SK-N-SH (cell line): Measurements from ENCODE around the gene ANKH. TPM values are rescaled to one million over a fixed set of nuclear protein-coding genes. Genes with fewer than 3 reads are reported as not detected.
A peak's percentile ranks its signal among the peaks of the same experiment; 100 is the strongest.

Experiments used
- CTCF ChIA-PET: fragments of 300-600, 350-600 bp; formaldehyde crosslinking; extraction: SDS; loops from one replicate; lab custom pipeline; 2021; lab: Yijun Ruan, JAX
- POLR2A ChIA-PET: fragments of 350-600 bp; sonication (Branson Sonifier 250); formaldehyde crosslinking; extraction: SDS; loops from one replicate; lab custom pipeline; 2020; ENCODE audit warnings: antibody characterized with exemption, inconsistent platforms; lab: Yijun Ruan, JAX
- DNase-seq: peaks from one replicate; pipeline ENCODE4 v3.0.0; 2012
- H2AFZ ChIP-seq: fragments of 200-600 bp; sonication (generic); 2 replicates; pipeline ENCODE4 v1.8.1; 2016; ENCODE audit warnings: antibody characterized with exemption, mild to moderate bottlenecking, low read depth
- H3F3A ChIP-seq: fragments of 200-600 bp; sonication (generic); replicated peaks from 2 replicates; pipeline ENCODE3; 2016; ENCODE audit warnings: antibody characterized with exemption, mild to moderate bottlenecking; ENCODE audit not compliant: insufficient read depth
- H3K27ac ChIP-seq, 2 experiments: fragments of 200-500 bp in 1 of 2; fragments of 200-600 bp in 1 of 2; sonication (Bioruptor generic) in 1 of 2; sonication (generic), shearing (Covaris generic) in 1 of 2; 2 replicates each; pipeline versions ENCODE4 v1.5.1 to v1.6.1; 2014 to 2016; ENCODE audit warnings: low read depth in 2 of 2, inconsistent platforms in 1 of 2, low read length in 1 of 2, mild to moderate bottlenecking in 1 of 2, mixed read lengths in 1 of 2
- H3K27me3 ChIP-seq: fragments of 200-600 bp; sonication (generic), shearing (Covaris generic); 2 replicates; pipeline ENCODE4 v1.6.1; 2016; ENCODE audit warnings: mixed run types; ENCODE audit not compliant: insufficient read depth
- H3K36me3 ChIP-seq, 2 experiments: fragments of 200-500 bp in 1 of 2; fragments of 200-600 bp in 1 of 2; sonication (Bioruptor generic) in 1 of 2; sonication (generic) in 1 of 2; replicated peaks in 1 of 2; 2 replicates each; pipeline versions ENCODE3 to v1.5.1; 2014 to 2016; ENCODE audit warnings: low read length in 1 of 2, mild to moderate bottlenecking in 1 of 2; ENCODE audit not compliant: insufficient read depth in 2 of 2, control insufficient read depth in 1 of 2
- H3K4me1 ChIP-seq, 2 experiments: fragments of 200-500 bp in 1 of 2; fragments of 200-600 bp in 1 of 2; sonication (Bioruptor generic) in 1 of 2; sonication (generic), shearing (Covaris generic) in 1 of 2; 2 replicates each; pipeline versions ENCODE4 v1.5.1 to v1.6.1; 2014 to 2016; ENCODE audit warnings: low read depth in 1 of 2, low read length in 1 of 2, mixed run types in 1 of 2; ENCODE audit not compliant: insufficient read depth in 2 of 2, control insufficient read depth in 1 of 2
- H3K4me2 ChIP-seq: fragments of 200-600 bp; sonication (generic), shearing (Covaris generic); 2 replicates; pipeline ENCODE4 v1.6.1; 2017; ENCODE audit warnings: mixed run types
- H3K4me3 ChIP-seq, 2 experiments: fragments of 200-500 bp in 1 of 2; fragments of 200-600 bp in 1 of 2; sonication (Bioruptor generic) in 1 of 2; sonication (generic), shearing (Covaris generic) in 1 of 2; 2 replicates each; pipeline versions ENCODE4 v1.5.1 to v1.8.1; 2014 to 2016; ENCODE audit warnings: low read depth in 2 of 2, inconsistent platforms in 1 of 2, low read length in 1 of 2, mild to moderate bottlenecking in 1 of 2, mixed read lengths in 1 of 2, moderate library complexity in 1 of 2
- H3K79me2 ChIP-seq: fragments of 200-600 bp; sonication (generic); 2 replicates; pipeline ENCODE4 v1.8.1; 2017; ENCODE audit warnings: mild to moderate bottlenecking; ENCODE audit not compliant: insufficient read depth
- H3K9ac ChIP-seq: fragments of 200-600 bp; sonication (generic); 2 replicates; pipeline ENCODE4 v1.6.1; 2017; ENCODE audit warnings: mixed run types
- H3K9me2 ChIP-seq: fragments of 200-600 bp; sonication (generic); 2 replicates; pipeline ENCODE4 v1.6.1; 2017; ENCODE audit warnings: mixed run types
- H3K9me3 ChIP-seq: fragments of 200-600 bp; sonication (generic); 2 replicates; pipeline ENCODE4 v1.6.1; 2017; ENCODE audit warnings: mixed run types, mild to moderate bottlenecking, moderate library complexity
- H4K20me1 ChIP-seq: fragments of 200-600 bp; sonication (generic); 2 replicates; pipeline ENCODE4 v1.6.1; 2017; ENCODE audit warnings: mild to moderate bottlenecking, mixed run types; ENCODE audit not compliant: insufficient read depth
- CHD2 ChIP-seq: fragments of 150-350 bp; IDR thresholded peaks from 2 replicates; pipeline ENCODE4 v1.6.1; 2018; ENCODE audit warnings: low read length; ENCODE audit not compliant: partially characterized antibody
- ELF1 ChIP-seq: IDR thresholded peaks from 2 replicates; pipeline ENCODE4 v1.4.0; 2012
- EP300 ChIP-seq, 2 experiments: IDR thresholded peaks; 2 replicates each; pipeline versions ENCODE4 v1.4.0 to v1.6.1; 2012; ENCODE audit warnings: borderline replicate concordance in 1 of 2, low read depth in 1 of 2, low read length in 1 of 2
- FOXJ3 ChIP-seq: sonication (generic); formaldehyde crosslinking; IDR thresholded peaks from 2 replicates; pipeline ENCODE4 v1.5.1; 2020; ENCODE audit warnings: mild to moderate bottlenecking, missing genetic modification reagents
- FOXM1 ChIP-seq: IDR thresholded peaks from 2 replicates; pipeline ENCODE4 v1.4.0; 2012; ENCODE audit warnings: low read depth, mild to moderate bottlenecking
- GABPA ChIP-seq: IDR thresholded peaks from 2 replicates; pipeline ENCODE4 v1.4.0; 2012; ENCODE audit warnings: low read depth, mild to moderate bottlenecking
- JUND ChIP-seq: IDR thresholded peaks from 2 replicates; pipeline ENCODE4 v1.4.0; 2012
- MXI1 ChIP-seq: IDR thresholded peaks from 2 replicates; pipeline ENCODE4 v1.6.1; 2012; ENCODE audit warnings: mild to moderate bottlenecking, low read depth, low read length, improper control_type of control experiment
- NRF1 ChIP-seq: IDR thresholded peaks from 2 replicates; pipeline ENCODE4 v1.6.1; 2012; ENCODE audit warnings: low read depth, mild to moderate bottlenecking, low read length
- POLR2AphosphoS5 ChIP-seq: IDR thresholded peaks from 2 replicates; pipeline ENCODE4 v1.6.1; 2012; ENCODE audit warnings: low read depth, low read length
- RAD21 ChIP-seq: IDR thresholded peaks from 2 replicates; pipeline ENCODE4 v1.6.1; 2012; ENCODE audit warnings: mild to moderate bottlenecking, low read length
- RCOR1 ChIP-seq: fragments of 150-350 bp; IDR thresholded peaks from 2 replicates; pipeline ENCODE4 v1.6.1; 2017; ENCODE audit warnings: antibody characterized with exemption, low read length
- RXRA ChIP-seq: IDR thresholded peaks from 2 replicates; pipeline ENCODE4 v1.4.0; 2012; ENCODE audit warnings: low read depth, mild to moderate bottlenecking, borderline replicate concordance
- SIN3A ChIP-seq: IDR thresholded peaks from 2 replicates; pipeline ENCODE4 v1.6.1; 2012; ENCODE audit warnings: low read depth, mild to moderate bottlenecking, low read length, moderate library complexity, borderline replicate concordance
- TAF1 ChIP-seq: IDR thresholded peaks from 2 replicates; pipeline ENCODE4 v1.6.1; 2012; ENCODE audit warnings: low read depth, mild to moderate bottlenecking, low read length, moderate library complexity, borderline replicate concordance
- WGBS: methylation state at CpG from one replicate; pipeline ENCODE4 v1.1.6; 2017; ENCODE audit warnings: low lambda C conversion rate; 5-methylcytosine and 5-hydroxymethylcytosine counted together
- polyA plus RNA-seq, 3 experiments: library from polyadenylated mRNA; depleted of rRNA; stranded (reverse); fragments of >200 nt; gene quantifications; 2 replicates each; pipeline ENCODE4 v1.2.3, GENCODE V29; 2012
- TF ChIP-seq, protein P1 (sequence below): IDR thresholded peaks from 2 replicates; pipeline ENCODE4 v1.4.0; 2012; ENCODE audit warnings: low read depth, borderline replicate concordance
- TF ChIP-seq, protein P2 (sequence below): fragments of 150-350 bp; IDR thresholded peaks from 2 replicates; pipeline ENCODE4 v1.6.1; 2017; ENCODE audit warnings: antibody characterized with exemption, low read length, low read depth, borderline replicate concordance
- TF ChIP-seq, protein P3 (sequence below): IDR thresholded peaks from 2 replicates; pipeline ENCODE4 v1.4.0; 2012; ENCODE audit warnings: low read depth, borderline replicate concordance
- TF ChIP-seq, protein P4 (sequence below): IDR thresholded peaks from 2 replicates; pipeline ENCODE4 v1.4.0; 2012; ENCODE audit warnings: low read depth
- TF ChIP-seq, protein P5 (sequence below): fragments of 200-600 bp; sonication (generic); IDR thresholded peaks from 2 replicates; pipeline ENCODE4 v1.6.1; 2017; ENCODE audit warnings: antibody characterized with exemption, mild to moderate bottlenecking, moderate library complexity

Gene ANKH
- polyA plus RNA-seq, 1 of the 3 experiments (the other 2 are of a cell fraction), result 22.0 TPM

DNA sequence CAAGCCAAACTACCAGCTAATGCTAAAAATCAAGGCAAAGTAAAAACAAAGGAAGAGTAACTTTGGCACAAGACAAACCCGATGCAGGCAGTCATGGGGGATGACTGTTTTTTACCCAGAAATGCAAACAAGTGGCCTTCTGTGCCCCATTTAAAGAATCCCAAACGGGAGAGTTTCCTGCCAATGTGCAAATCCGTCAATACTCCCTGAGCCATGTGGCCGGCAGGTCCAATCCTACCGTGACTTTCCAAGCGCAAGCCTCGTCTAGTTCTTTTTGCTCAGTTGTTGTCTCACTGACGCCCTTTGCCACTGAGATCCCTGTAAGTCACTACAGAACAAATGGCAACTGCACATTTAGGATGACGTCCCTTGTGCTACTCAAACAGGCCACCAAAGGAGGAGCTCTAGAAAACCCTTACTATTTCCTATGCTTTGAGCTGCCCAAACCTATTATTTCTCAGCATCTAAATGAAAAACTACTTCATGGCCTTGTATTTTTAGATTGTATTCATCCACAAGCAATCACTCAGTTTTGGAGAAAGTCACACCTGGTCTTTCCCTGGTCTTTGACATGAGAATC, 163.7 kb downstream of the ANKH start:
- Histone ChIP-seq H3K79me2 (no peaks in the 10 kb centered on the region), H3K36me3 (peaks cover 38 to 57% of the 10 kb centered on the region in 2 experiments), H2AFZ (no peak overlapping the region), H3K27ac (peak overlapping the region in 1 of 2 experiments; percentile 78; a peak in 2 of 4 replicates), H3K4me3 (no peak overlapping the region), H3K4me2 (no peak overlapping the region), H3K9ac (no peak overlapping the region), H3K4me1 (peaks cover 9 to 22% of the 10 kb centered on the region in 2 experiments; a peak in 3 of 4 replicates), H3F3A (peaks cover 22% of the 10 kb centered on the region), H3K9me3 (no peaks in the 10 kb centered on the region), H4K20me1 (no peaks in the 10 kb centered on the region), H3K27me3 (no peaks in the 10 kb centered on the region), H3K9me2 (no peaks in the 10 kb centered on the region)
- ChIA-PET POLR2A (interaction anchor here (0.6 kb wide), 1 partner anchor 11 kb away, joined by 3 read pairs; no protein-coding TSS in a partner anchor), CTCF (interaction anchor here (0.8 to 3.2 kb wide), 6 partner anchors 9 to 317 kb away, joined by 3 to 14 read pairs (median 4); no protein-coding TSS in a partner anchor)
- TF ChIP-seq JUND (no peak), FOXM1 (no peak), GABPA (no peak), MXI1 (no peak), SIN3A (no peak), RCOR1 (no peak), CHD2 (no peak)
- TF ChIP-seq, protein P1, sequence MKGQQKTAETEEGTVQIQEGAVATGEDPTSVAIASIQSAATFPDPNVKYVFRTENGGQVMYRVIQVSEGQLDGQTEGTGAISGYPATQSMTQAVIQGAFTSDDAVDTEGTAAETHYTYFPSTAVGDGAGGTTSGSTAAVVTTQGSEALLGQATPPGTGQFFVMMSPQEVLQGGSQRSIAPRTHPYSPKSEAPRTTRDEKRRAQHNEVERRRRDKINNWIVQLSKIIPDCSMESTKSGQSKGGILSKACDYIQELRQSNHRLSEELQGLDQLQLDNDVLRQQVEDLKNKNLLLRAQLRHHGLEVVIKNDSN, result no peak
- TF ChIP-seq, protein P2, sequence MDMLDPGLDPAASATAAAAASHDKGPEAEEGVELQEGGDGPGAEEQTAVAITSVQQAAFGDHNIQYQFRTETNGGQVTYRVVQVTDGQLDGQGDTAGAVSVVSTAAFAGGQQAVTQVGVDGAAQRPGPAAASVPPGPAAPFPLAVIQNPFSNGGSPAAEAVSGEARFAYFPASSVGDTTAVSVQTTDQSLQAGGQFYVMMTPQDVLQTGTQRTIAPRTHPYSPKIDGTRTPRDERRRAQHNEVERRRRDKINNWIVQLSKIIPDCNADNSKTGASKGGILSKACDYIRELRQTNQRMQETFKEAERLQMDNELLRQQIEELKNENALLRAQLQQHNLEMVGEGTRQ, result no peak
- WGBS, result 89% methylated on average over 9 of the region's 9 CpGs
- no peak for DNase-seq

DNA sequence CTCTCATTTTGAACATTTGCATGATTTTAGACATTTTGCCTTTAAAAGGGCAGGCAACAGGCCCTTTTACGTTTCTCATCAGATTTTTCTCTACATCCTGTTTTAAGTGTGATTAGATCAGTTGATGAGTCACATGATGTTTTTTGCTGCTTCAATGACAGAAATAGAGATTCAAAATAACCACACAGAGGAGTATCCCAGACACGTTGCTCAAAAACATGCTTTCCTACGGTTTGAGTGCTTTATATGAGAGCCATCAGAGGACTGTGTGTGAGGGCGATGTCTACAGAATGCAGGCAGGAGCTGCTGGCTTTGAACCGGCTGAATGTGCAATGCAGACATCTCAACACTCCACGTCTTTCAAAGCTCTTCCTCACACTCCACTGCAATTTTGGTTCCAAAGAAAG, 165.0 kb downstream of the ANKH start:
- DNase-seq, result peak; percentile 45
- no peaks in the 10 kb centered on the region for H3K9me2 ChIP-seq
- no peaks in the 10 kb centered on the region for H3K9me3 ChIP-seq
- POLR2A ChIA-PET, result no interaction called here
- no peak overlapping the region for H2AFZ ChIP-seq
- H3F3A ChIP-seq, result peaks cover 22% of the 10 kb centered on the region
- WGBS, result 42% methylated on average over 6 of the region's 6 CpGs
- H3K36me3 ChIP-seq, result peaks cover 38 to 51% of the 10 kb centered on the region in 2 experiments
- H3K27me3 ChIP-seq, result no peaks in the 10 kb centered on the region
- 0 out of 2 replicates have a peak, but pooled peaks cover 3% of the 10 kb centered on the region for H3K79me2 ChIP-seq
- H3K4me3 ChIP-seq, result no peak overlapping the region
- peaks cover 9 to 22% of the 10 kb centered on the region in 2 experiments; a peak in 3 of 4 replicates for H3K4me1 ChIP-seq
- H3K27ac ChIP-seq, result peak overlapping the region; percentile 58 to 78
- peak overlapping the region; percentile 45; the same call in 1 of the 2 replicates for H3K4me2 ChIP-seq
- H4K20me1 ChIP-seq, result no peaks in the 10 kb centered on the region
- H3K9ac ChIP-seq, result no peak overlapping the region; the same call in 1 of the 2 replicates
- CTCF ChIA-PET, result interaction anchor here (0.6 to 2.8 kb wide), 5 partner anchors 21 to 655 kb away, joined by 3 to 10 read pairs (median 6); no protein-coding TSS in a partner anchor
- TF ChIP-seq TAF1 (no peak), GABPA (no peak), SIN3A (no peak), CHD2 (no peak), RAD21 (no peak), ELF1 (no peak), NRF1 (no peak), RXRA (no peak), EP300 (IDR thresholded peaks at IDR 0.05; ENCODE audit: borderline replicate concordance in 1 of 2, low read depth in 1 of 2, low read length in 1 of 2) (no peak), FOXJ3 (CRISPR knock-in tag) (no peak), POLR2AphosphoS5 (no peak; the same call in 1 of the 2 replicates)
- TF ChIP-seq, protein P2, result no peak
- TF ChIP-seq, protein P3, sequence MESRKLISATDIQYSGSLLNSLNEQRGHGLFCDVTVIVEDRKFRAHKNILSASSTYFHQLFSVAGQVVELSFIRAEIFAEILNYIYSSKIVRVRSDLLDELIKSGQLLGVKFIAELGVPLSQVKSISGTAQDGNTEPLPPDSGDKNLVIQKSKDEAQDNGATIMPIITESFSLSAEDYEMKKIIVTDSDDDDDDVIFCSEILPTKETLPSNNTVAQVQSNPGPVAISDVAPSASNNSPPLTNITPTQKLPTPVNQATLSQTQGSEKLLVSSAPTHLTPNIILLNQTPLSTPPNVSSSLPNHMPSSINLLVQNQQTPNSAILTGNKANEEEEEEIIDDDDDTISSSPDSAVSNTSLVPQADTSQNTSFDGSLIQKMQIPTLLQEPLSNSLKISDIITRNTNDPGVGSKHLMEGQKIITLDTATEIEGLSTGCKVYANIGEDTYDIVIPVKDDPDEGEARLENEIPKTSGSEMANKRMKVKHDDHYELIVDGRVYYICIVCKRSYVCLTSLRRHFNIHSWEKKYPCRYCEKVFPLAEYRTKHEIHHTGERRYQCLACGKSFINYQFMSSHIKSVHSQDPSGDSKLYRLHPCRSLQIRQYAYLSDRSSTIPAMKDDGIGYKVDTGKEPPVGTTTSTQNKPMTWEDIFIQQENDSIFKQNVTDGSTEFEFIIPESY, result no peak
- TF ChIP-seq, protein P4, sequence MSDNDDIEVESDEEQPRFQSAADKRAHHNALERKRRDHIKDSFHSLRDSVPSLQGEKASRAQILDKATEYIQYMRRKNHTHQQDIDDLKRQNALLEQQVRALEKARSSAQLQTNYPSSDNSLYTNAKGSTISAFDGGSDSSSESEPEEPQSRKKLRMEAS, result peak; percentile 92
- TF ChIP-seq, protein P5, sequence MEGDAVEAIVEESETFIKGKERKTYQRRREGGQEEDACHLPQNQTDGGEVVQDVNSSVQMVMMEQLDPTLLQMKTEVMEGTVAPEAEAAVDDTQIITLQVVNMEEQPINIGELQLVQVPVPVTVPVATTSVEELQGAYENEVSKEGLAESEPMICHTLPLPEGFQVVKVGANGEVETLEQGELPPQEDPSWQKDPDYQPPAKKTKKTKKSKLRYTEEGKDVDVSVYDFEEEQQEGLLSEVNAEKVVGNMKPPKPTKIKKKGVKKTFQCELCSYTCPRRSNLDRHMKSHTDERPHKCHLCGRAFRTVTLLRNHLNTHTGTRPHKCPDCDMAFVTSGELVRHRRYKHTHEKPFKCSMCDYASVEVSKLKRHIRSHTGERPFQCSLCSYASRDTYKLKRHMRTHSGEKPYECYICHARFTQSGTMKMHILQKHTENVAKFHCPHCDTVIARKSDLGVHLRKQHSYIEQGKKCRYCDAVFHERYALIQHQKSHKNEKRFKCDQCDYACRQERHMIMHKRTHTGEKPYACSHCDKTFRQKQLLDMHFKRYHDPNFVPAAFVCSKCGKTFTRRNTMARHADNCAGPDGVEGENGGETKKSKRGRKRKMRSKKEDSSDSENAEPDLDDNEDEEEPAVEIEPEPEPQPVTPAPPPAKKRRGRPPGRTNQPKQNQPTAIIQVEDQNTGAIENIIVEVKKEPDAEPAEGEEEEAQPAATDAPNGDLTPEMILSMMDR, result no peak
